ENCODE measurements around the gene SNAP25. TPM values are rescaled to one million over a fixed set of nuclear protein-coding genes. Genes with fewer than 3 reads are reported as not detected.

SNAP25 gene
- total RNA-seq, 2 experiments from 2014 or later, result not detected

GRCh38 chr20:10336959-10337729, 118.5 kb downstream of the SNAP25 start:
- ATAC-seq (no peak), DNase-seq (no peak)
- Mint-ChIP-seq H3K27me3 (ENCODE audit: low read depth) (peaks cover 17% of the 10 kb centered on the region), H3K36me3 (ENCODE audit: low read depth) (no peaks in the 10 kb centered on the region), H3K4me1 (ENCODE audit: low read depth) (no peaks in the 10 kb centered on the region), H3K4me3 (no peak overlapping the region), H3K27ac (no peak overlapping the region), H3K9me3 (ENCODE audit: insufficient read depth) (no peaks in the 10 kb centered on the region)
- ChIA-PET CTCF (no interaction called here), POLR2A (no interaction called here)

GRCh38 chr20:10338426-10339180, 120.0 kb downstream of the SNAP25 start:
- Mint-ChIP-seq H3K4me3 (no peak overlapping the region), H3K9me3 (ENCODE audit: insufficient read depth) (no peaks in the 10 kb centered on the region), H3K27me3 (ENCODE audit: low read depth) (peaks cover 20% of the 10 kb centered on the region), H3K27ac (no peak overlapping the region), H3K36me3 (ENCODE audit: low read depth) (no peaks in the 10 kb centered on the region), H3K4me1 (ENCODE audit: low read depth) (no peaks in the 10 kb centered on the region)
- POLR2A ChIA-PET, result no interaction called here
- CTCF ChIA-PET, result no interaction called here
- no peak for ATAC-seq
- DNase-seq, result no peak

GRCh38 chr20:10339609-10340008, 121.0 kb downstream of the SNAP25 start:
- ChIA-PET POLR2A (no interaction called here), CTCF (no interaction called here)
- Mint-ChIP-seq H3K27ac (no peak overlapping the region), H3K36me3 (ENCODE audit: low read depth) (no peaks in the 10 kb centered on the region), H3K4me1 (ENCODE audit: low read depth) (no peaks in the 10 kb centered on the region), H3K4me3 (no peak overlapping the region), H3K9me3 (ENCODE audit: insufficient read depth) (no peaks in the 10 kb centered on the region), H3K27me3 (ENCODE audit: low read depth) (peaks cover 21% of the 10 kb centered on the region)
- ATAC-seq (no peak), DNase-seq (no peak)

GRCh38 chr20:10342152-10342551, 123.5 kb downstream of the SNAP25 start:
- no peak for DNase-seq
- peaks cover 17% of the 10 kb centered on the region for H3K27me3 Mint-ChIP-seq (ENCODE audit: low read depth)
- no peaks in the 10 kb centered on the region for H3K36me3 Mint-ChIP-seq (ENCODE audit: low read depth)
- H3K4me1 Mint-ChIP-seq (ENCODE audit: low read depth), result no peaks in the 10 kb centered on the region
- H3K4me3 Mint-ChIP-seq, result no peak overlapping the region
- CTCF ChIA-PET, result no interaction called here
- no peak for ATAC-seq
- POLR2A ChIA-PET, result interaction anchor here (0.9 kb wide), 1 partner anchor 8 kb away, joined by 3 read pairs; no protein-coding TSS in a partner anchor
- H3K27ac Mint-ChIP-seq, result no peak overlapping the region
- no peaks in the 10 kb centered on the region for H3K9me3 Mint-ChIP-seq (ENCODE audit: insufficient read depth)

- Mint-ChIP-seq H3K27me3 (ENCODE audit: low read depth) (peaks cover 9% of the 10 kb centered on the region), H3K9me3 (ENCODE audit: insufficient read depth) (no peaks in the 10 kb centered on the region), H3K36me3 (ENCODE audit: low read depth) (no peaks in the 10 kb centered on the region), H3K4me3 (no peak overlapping the region), H3K27ac (no peak overlapping the region), H3K4me1 (ENCODE audit: low read depth) (no peaks in the 10 kb centered on the region)
- ChIA-PET CTCF (no interaction called here), POLR2A (no interaction called here)
- ATAC-seq, result no peak
- no peak for DNase-seq
Observed at GRCh38 chr20:10344953-10345352, 126.3 kb downstream of the SNAP25 start.

- H3K9me3 Mint-ChIP-seq (ENCODE audit: insufficient read depth), result no peaks in the 10 kb centered on the region
- H3K36me3 Mint-ChIP-seq (ENCODE audit: low read depth), result peaks cover 2% of the 10 kb centered on the region
- H3K27me3 Mint-ChIP-seq (ENCODE audit: low read depth), result peaks cover 9% of the 10 kb centered on the region
- no peak for DNase-seq
- no peak overlapping the region for H3K27ac Mint-ChIP-seq
- no peak for ATAC-seq
- H3K4me1 Mint-ChIP-seq (ENCODE audit: low read depth), result peaks cover 12% of the 10 kb centered on the region
- H3K4me3 Mint-ChIP-seq, result no peak overlapping the region
- ChIA-PET POLR2A (no interaction called here), CTCF (no interaction called here)
Observed at GRCh38 chr20:10347086-10347880, 128.7 kb downstream of the SNAP25 start.

GRCh38 chr20:10349118-10349517, 130.5 kb downstream of the SNAP25 start:
- Mint-ChIP-seq H3K27ac (no peak overlapping the region), H3K9me3 (ENCODE audit: insufficient read depth) (no peaks in the 10 kb centered on the region), H3K4me3 (no peak overlapping the region), H3K36me3 (ENCODE audit: low read depth) (peaks cover 2% of the 10 kb centered on the region), H3K4me1 (ENCODE audit: low read depth) (peaks cover 12% of the 10 kb centered on the region), H3K27me3 (ENCODE audit: low read depth) (no peaks in the 10 kb centered on the region)
- CTCF ChIA-PET, result no interaction called here
- POLR2A ChIA-PET, result no interaction called here
- ATAC-seq (no peak), DNase-seq (no peak)

GRCh38 chr20:10350188-10350842, 131.7 kb downstream of the SNAP25 start:
- no peak overlapping the region for H3K4me3 Mint-ChIP-seq
- H3K4me1 Mint-ChIP-seq (ENCODE audit: low read depth), result peaks cover 12% of the 10 kb centered on the region
- no peaks in the 10 kb centered on the region for H3K9me3 Mint-ChIP-seq (ENCODE audit: insufficient read depth)
- ATAC-seq (no peak), DNase-seq (no peak)
- H3K36me3 Mint-ChIP-seq (ENCODE audit: low read depth), result peaks cover 2% of the 10 kb centered on the region
- ChIA-PET POLR2A (interaction anchor here (1.5 kb wide), 1 partner anchor 8 kb away, joined by 3 read pairs; no protein-coding TSS in a partner anchor), CTCF (no interaction called here)
- H3K27ac Mint-ChIP-seq, result peak overlapping the region; percentile 69
- no peaks in the 10 kb centered on the region for H3K27me3 Mint-ChIP-seq (ENCODE audit: low read depth)

- H3K36me3 Mint-ChIP-seq (ENCODE audit: low read depth), result peaks cover 2% of the 10 kb centered on the region
- CTCF ChIA-PET, result interaction anchor here (0.9 kb wide), 1 partner anchor 161 kb away, joined by 3 read pairs; no protein-coding TSS in a partner anchor
- H3K4me1 Mint-ChIP-seq (ENCODE audit: low read depth), result peaks cover 12% of the 10 kb centered on the region
- POLR2A ChIA-PET, result no interaction called here
- H3K27ac Mint-ChIP-seq, result no peak overlapping the region
- H3K9me3 Mint-ChIP-seq (ENCODE audit: insufficient read depth), result no peaks in the 10 kb centered on the region
- no peak overlapping the region for H3K4me3 Mint-ChIP-seq
- ATAC-seq, result no peak
- no peak for DNase-seq
- no peaks in the 10 kb centered on the region for H3K27me3 Mint-ChIP-seq (ENCODE audit: low read depth)
Observed at GRCh38 chr20:10352934-10353824, 134.5 kb downstream of the SNAP25 start.

GRCh38 chr20:10356628-10357027, 138.0 kb downstream of the SNAP25 start:
- no peaks in the 10 kb centered on the region for H3K36me3 Mint-ChIP-seq (ENCODE audit: low read depth)
- ATAC-seq (no peak), DNase-seq (no peak)
- H3K9me3 Mint-ChIP-seq (ENCODE audit: insufficient read depth), result no peaks in the 10 kb centered on the region
- no peaks in the 10 kb centered on the region for H3K4me1 Mint-ChIP-seq (ENCODE audit: low read depth)
- no peak overlapping the region for H3K27ac Mint-ChIP-seq
- CTCF ChIA-PET, result no interaction called here
- H3K4me3 Mint-ChIP-seq, result no peak overlapping the region
- POLR2A ChIA-PET, result no interaction called here
- H3K27me3 Mint-ChIP-seq (ENCODE audit: low read depth), result peaks cover 4% of the 10 kb centered on the region
